Measurements from ENCODE around the gene STAT2.
"Not testable (repeated sequence)": the region's sequence is repeated elsewhere in the genome, so short reads cannot be mapped to it uniquely, and the experiment has no call there.

The STAT2 gene

DNA sequence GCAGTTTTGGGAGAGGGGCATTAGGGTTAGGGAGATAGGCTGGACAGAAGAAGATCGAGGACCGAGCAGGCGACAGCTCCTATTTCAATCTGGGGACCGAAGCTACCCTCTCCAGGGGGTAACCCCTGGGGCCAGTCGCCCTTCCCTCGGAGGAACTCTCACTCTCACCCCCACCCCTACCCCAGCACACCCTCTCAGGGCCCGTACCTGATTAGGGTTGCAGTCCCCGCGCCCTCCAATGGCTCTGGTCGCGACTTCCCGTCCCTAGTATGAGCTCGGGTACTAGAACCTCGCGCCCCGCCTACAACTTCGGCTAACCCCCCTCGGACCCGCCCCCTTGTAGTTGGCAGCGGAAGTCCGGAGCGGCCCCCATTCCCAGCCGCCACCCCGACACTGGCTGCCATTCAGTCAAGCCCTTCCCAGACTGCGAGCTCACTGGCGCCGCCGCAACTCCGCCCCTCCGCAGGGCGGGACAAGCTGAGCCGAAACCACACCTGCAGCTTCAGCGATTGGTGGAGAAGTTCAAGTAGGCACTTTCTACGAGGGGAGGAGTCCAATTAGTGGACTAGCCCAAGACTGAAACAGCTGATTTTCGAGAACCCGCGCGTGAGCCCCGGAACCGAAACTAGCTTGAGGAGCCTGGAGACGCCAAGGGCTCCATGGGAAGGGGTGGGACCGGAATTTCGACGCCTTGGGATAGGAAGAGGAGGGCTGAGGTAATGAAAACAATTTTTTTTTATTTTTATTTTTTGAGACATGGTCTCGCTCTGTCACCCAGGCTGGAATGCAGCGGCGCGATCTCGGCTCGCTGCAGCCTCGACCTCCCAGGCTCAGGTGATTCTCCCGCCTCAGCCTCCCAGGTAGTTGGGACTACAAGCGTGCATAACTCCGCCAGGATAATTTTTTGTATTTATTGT is at the start of gene STAT2:
TSS of gene STAT2 (minus strand) at position 257 of the 917 bp plus-strand sequence. CDS start 3,536 bp downstream, outside the sequence.
- peak; percentile 99 for DNase-seq

DNA sequence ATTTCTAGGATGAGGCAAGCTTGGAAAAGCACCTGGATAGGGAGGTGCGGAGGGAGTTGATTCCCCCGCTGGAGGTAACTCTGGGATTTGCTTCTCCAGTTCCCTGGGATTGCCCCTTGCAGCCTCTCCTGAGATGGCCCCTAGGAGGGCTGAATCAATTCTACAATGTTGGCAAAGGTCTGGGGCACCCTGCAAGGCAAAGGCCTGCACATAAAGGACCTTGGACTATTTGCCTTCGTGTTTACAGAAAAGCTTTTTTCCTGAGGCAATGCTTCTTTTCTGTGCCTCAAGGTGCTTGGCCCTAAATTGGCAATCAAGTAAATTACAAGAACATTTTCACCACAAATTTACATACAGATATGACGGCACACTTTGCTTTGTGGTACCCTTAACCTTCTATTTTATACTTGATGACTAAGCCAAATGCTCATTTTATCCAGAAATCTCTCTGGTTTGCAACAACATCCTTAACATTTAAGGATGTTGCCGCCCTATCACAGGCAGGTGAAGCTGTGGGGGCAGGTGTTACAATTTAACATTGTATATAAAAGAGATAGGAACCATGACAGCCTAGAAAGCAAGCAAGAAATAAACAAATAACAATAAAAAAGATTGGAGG is 49.0 kb upstream of the STAT2 start:
- DNase-seq: no peak

DNA sequence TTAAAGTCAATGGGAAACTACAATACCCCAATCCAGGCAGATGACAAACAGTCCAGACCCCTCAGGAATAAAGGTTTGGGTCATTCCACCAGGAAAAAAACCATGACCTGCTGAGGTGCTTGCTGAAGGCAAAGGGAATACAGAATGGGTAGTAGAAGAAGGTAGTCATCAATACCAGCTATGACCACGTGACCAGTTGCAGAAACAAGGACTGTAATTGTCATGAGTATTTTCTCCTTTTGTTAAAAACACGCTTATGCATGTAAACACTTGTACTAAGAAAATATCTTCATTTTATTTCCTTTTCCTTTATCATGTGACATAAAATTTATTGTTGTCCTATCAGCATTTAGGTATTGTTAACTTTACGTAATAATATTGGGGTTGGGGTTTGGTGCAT is 44.3 kb upstream of the STAT2 start:
- DNase-seq: not testable (repeated sequence)

DNA sequence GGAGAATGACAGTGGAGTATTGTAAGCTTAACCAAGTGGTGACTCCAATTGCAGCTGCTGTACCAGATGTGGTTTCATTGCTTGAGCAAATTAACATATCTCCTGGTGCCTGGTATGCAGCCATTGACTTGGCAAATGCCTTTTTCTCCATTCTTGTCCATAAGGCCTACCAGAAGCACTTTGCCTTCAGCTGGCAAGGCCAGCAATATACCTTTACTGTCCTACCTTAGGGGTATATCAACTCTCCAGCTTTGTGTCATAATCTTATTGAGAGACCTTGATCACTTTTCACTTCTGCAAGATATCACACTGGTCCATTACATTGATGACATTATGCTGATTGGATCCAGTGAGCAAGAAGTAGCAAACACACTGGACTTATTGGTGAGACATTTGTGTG is 41.7 kb upstream of the STAT2 start:
- DNase-seq: not testable (repeated sequence)

DNA sequence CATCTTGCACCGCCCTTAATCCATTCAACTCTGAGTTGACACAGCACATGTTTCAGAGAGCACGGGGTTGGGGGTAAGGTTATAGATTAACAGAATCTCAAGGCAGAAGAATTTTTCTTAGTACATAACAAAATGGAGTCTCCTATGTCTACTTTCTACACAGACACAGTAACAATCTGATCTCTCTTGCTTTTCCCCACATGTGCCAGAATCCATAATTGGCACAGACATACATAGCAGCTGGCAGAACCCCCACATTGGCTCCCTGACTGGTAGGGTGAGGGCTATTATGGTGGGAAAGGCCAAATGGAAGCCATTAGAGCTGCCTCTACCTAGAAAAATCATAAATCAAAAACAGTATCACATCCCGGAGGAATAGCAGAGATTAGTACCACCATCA is 41.2 kb upstream of the STAT2 start:
- not testable (repeated sequence) for DNase-seq

DNA sequence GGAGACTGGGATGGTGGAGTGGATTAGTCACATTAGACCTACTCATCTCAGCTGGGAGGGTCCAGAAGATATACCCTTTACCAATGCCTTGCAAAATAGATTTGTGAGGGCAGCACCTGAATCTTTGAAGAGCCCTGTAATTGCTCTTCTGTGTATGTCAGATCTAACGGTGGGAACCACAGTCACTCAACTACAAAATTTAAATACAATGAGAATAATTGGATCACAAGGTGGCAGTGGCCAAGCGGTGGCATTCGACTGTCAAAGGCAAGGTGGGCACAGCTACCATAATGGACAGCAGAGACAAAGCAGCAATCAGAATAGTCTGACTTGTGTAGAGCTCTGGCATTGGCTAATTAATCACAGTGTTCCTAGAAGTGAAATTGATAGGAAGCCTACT is 39.6 kb upstream of the STAT2 start:
- DNase-seq: not testable (repeated sequence)

DNA sequence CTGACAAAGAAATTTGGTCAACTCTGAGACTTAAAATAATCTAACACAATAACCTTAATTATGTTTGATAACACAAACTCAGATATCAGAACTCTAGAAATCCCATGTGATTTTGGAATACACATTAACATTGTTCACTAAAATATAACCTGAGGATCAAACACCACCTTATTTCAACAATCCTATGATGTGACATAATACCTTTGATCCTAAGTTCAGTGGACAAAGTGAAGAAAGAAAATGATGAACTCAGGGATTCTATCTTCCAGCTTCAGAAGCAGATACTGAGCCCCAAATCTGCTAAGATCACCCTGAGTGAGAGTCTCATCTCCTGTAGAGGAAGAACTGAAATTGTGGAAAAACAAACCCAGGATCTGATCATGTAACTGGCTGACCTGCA is 38.4 kb upstream of the STAT2 start:
- no peak for DNase-seq

DNA sequence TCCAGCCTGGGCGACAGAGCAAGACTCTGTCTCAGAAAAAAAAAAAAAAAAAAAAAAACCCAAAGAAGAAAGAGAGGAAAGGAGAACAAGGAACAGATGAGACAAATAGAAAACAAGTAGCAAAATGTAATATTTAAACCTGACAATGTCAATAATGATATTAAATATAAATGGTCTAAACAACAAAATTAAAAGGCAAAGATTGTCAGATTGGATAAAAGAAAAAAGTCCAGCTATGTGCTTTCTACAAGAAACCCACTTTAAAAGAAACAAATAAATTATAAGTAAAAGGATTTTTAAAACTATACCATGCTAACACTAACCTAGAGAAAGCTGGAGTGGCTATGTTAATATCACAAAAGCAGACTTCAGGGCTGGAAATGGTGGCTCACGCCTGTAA is 32.4 kb upstream of the STAT2 start:
- no peak for DNase-seq

DNA sequence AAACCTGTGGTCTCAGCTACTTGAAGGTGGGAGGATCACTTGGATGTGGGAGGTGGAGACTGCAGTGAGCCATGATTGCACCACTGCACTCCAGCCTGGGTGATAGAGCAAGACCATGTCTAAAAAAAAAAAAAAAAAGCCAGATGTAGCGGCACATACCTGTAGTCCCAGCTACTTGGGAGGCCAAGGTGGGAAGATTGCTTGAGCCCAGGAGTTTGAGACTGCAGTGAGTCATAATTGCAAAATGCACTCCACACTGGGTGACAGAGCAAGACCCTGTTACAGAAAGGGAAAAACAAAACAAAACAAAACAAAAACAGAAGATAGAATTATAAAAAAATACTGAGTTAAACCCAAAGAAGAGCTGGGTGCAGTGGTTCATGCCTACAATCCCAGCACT is 31.8 kb upstream of the STAT2 start:
- DNase-seq: no peak

DNA sequence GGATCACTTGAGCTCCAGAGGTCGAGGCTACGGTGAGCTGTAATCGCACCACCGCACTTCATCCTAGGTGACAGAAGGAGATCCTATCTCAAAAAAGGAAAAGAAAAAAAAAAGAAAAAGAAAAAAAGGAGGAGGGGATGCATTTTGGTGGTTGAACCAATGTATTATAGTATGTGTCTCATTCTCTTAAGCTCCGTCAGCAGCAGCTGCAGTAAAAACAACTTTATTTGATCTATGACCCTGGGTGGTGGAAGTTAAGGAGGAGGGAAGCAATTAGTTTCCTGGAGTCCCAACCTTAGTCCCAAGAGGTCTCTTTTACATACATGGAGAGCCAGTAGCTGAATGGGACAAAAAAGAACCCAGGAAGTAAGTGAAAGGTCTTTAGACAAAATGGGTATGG is 29.5 kb upstream of the STAT2 start:
- no peak for DNase-seq

DNA sequence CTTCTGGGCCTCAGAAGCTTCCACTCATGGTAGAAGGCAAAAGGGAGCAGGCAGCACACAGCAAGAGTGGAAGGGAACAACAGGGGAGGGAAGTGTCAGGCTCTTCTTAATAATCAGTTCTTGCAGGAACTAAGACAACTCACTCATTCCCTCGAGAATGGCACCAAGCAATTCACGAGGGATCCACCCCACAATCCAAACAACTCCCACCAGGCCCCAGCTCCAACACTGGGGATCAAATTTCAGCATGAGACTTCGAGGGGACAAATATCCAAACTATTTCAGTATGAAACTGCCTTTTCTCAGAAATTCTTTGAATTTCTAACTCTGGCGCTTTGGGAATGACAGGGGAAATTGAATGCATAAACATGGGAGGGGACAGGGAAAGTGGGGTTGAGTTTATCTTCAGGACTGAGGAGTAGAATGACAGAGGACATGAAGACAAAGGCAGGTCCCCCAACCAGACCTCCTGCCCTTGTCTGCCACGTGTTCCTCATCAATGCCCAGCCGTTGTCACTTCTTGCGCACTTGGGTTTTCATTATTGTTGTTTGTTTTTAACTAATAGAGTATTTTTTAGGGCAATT is 27.3 kb upstream of the STAT2 start:
- no peak for DNase-seq

DNA sequence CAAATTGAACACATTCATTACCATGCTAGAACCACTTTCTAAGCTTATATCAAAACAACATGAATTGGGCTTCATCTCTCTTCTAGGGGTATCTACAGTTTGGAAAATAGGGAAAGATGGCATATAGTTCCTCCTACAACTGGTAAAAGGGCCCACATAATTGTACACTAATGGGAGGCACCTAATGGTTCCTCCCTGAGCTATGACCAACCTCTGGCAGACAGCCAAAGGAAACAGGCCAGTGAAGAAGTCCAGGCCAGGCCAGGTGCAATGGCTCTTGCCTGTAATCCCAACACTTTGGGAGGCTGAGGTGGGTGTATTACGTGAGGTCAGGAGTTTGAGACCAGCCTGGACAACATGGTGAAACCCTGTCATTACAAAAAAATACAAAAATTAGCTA is 26.0 kb upstream of the STAT2 start:
- no peak for DNase-seq

DNA sequence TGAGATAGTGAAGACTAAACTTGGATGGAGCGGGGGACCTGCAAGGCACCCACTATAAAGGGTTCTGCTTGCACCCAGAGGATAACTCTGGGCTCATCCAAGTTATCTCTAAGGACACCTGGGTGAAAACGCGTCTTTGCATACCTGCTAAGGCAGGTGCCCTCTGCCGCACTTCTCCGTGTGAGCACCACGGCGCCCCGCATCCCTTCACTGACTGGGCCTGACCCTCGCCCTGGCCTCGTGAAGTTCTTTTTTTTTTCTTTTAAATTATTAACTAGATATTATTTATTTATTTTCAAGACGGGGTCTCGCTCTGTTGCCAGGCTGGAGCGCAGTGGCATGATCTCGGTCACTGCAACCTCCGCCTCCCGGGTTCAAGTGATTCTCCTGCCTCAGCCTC is 22.7 kb upstream of the STAT2 start:
- DNase-seq: no peak

DNA sequence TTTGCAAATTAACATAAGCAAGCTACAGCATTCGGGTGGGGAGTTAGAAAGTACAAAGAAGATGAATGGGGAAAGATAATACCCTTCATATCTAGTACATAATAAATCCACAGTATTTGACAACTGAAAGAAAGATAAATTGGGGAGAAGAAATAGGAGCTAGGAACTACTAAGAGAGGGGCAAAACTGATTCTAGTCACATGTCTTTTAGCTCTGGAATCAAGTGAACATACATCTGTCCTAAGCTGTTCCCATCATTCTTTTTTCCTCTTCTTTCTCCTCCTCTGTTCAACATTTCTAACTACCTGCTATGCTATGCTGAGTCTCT is 18.0 kb upstream of the STAT2 start:
- no peak for DNase-seq

DNA sequence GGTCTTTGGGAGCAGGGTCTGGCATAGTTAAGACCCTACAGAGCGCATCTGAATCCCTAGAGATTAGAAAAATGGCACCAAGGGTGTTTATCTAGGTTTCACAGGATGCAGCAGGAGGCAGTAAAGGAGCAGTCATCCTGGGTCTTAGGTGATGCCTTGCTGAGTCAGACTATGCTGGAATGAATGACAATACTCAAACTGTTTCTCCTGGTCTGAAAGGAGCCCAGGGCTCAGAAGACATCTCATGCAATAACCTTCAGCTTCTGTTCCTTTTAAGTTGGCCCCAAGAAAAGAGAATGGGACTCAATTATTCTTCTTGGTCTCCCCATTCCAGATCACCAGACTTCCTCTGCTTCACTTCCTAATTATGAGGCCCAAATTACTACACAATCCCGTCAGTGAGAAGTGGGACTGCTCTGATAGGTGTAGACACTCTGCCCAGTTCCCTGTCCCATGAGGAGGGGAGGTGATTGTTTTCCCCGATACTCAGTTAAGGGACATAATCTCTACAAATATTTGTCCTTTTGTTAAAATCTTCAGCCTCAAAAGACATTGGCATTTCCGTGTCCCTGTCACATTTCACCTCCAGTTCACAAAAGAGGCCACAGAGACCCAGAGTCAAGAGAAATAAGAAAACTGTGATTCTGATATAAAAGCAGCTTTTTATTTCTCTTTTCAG is 17.5 kb upstream of the STAT2 start:
- DNase-seq: no peak

DNA sequence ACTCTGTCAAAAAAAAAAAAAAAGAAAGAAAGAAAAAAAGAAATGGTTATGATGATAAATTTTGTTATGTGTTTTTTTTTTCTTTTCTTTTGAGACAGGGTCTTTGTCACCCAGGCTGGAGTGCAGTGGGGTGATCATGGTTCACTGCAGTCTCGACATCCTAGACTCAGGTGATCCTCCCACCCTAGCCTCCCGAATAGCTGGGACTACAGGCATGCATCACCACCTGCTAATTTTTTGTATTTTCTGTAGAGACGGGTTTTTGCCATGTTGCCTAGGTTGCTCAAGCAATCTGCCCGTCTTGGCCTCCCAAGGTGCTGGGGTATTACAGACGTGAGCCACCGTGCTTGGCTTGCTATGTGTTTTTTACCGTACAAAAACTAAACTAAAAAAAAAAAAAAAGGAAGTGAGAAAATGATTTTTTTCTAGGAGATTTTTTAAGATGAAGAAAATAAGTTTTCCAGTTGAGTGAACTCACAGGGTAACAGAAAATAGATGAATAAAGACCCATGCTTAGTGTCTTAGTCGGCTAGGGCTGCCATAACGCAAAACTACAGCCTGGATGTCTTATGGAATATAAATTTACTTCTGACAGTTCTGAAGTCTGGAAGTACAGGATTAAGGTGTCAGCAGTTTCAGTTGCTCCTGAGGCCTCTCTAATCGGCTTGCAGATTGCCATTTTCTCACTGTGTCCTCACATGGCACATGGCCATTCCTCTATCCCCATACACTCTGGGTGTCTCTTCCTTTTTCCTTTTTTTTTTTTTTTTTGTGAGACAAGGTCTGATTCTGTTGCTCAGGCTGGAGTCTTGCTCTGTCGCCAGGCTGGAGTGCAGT is 15.9 kb upstream of the STAT2 start:
- DNase-seq: no peak

DNA sequence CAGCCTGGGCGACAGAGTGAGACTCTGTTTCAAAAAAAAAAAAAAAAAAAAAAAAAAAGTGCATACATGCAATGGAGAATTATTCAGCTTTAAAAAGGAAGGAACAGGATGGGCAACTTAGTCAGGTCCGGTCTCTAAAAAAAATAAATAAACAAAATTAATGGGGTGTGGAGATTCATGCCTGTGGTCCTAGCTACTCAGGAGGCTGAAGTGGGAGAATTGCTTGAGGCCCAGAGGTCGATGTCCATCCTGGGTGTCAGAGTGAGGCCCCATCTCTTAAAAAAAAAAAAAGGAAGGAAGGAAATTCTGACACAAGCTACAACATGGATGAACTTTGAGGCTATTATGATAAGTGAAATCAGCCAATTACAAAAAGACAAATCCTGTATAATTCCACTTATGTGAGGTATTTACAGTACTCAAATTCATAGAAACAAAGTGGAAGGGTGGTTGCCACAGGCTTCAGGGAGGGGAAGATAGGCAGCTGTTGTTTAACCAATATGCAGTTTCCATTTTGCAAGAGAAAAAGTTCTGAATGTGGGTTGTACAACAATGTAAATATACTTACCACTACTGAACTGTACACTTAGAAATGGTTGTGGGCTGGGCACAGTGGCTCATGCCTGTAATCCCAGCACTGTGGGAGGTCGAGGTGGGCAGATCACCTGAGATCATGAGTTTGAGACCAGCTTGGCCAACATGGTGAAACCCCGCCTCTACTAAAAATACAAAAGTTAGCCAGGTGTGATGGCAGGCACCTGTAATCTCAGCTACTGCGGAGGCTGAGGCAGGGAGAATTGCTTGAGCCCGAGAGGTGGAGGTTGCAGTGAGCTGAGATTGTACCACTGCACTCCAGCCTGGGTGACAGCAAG is 15.1 kb upstream of the STAT2 start:
- no peak for DNase-seq

DNA sequence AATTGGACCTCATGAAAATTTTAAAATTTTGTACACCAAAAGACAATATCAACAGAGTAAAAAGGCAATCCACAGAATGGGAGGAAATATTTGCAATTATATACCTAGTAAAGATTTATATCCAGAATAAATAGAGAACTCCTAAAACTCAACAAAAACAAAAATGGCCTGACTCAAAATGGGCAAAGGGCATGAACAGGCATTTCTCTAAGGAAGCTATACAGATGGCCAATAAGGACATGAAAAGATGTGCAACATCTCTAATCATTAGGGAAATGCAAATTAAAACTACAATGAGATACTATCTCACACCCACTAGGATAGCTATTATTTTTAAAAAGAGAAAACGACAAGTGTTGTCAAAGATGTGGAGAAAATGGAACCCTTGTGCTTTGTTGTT is 13.6 kb upstream of the STAT2 start:
- DNase-seq: no peak

DNA sequence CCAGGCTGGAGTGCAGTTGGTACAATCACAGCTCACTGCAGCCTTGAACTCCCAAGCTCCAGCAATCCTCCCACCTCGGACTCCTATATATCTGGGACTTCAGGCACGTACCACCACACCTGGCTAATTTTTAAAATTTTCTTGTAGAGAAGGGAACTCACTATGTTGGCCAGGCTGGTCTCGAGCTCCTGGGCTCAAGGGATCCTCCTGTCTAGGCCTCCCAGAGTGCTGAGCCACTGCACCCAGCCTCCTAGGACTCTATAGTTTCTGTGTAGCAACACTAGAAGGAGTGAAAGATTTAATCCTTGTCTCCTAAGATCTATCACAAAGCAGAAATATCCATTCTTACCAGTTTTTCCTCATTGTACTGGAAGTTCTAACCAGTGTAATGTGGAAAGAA is 7.0 kb upstream of the STAT2 start:
- no peak for DNase-seq

DNA sequence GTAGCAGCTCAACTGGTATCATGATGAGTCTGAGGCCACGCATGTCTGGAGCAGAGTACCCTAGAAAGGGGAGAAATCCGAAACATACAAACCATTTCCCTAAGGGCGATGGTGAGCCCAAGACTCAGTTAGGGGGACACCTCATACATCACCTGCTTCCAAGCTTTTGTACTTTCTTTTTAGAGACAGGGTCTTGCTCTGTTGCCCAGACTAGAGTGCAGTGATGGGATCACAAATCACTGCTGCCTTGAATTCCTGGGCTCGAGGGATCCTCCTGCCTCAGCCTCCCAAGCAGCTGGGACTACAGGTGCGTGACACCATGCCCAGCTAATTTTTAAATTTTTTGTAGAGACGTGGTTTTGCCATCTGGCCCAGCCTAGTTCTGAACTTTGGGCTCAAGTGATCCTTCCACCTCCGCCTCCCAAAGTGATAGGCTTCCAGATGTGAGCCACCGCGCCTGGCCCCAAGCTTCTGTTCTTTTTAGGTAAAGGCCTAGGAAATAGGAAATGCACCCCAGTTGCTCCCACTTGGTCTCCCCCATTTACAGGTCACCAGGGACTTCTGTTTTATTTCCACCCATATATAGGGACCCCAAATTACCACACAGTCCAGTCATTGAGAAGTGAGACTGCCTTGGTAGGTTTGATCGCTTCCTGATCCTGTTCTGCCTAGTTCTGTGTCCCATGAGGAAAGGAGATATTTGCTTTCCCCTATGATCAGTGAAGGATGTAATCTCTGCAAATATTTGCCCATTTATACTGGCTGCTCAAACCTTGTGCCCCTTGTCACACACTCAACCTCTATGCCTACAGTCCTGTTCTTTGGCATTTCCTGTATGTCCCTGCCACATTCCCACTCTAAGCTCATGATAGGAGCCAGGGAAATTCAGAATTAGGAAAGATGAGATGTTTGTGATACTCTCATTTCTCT is 2.5 kb upstream of the STAT2 start, which contains the start of gene APOF:
TSS of gene APOF (minus strand) at position 728 of the 930 bp plus-strand sequence. CDS start at position 616, 112 bp downstream.
- DNase-seq: no peak

Data from activated gamma-delta T cell treated with Interleukin-2 at 50 U/mL for 16 hours (primary cell).